ENCODE results near the gene USP24.
"Not testable (repeated sequence)": the region's sequence is repeated elsewhere in the genome, so short reads cannot be mapped to it uniquely, and the experiment has no call there.

The USP24 gene

DNA sequence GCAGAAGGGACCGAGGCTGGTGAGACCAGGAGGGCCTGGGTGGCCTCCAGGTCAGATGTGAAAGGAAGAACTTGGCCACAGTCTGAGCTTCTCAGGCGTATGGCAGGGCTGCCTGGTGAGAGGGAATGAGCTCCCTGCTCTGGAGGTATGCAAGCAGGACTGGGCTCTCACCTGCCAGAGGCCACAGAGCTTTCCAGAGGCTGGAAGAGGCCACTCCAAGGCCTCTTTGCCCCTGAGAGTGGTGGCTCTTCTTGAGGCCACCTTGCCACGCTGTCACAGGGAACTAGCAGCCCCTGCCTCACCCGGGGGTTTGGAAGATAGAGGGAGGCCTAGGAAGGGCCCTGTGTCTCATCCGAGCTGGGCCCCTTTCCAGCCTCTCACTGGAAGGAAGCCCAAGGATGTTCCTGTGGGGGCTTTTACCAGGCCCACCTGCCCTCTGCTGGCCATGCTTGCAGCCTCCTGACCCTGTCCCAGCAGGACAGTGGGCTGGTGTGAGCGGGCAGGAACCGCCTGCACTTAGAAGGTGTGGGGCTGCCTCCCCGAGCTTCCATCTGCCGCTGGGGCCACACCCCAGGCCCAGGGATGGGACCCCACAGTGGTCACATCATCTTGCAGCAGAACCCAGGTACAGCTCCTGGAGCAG, 165.8 kb downstream of the USP24 start:
- no peak for DNase-seq

- DNase-seq = no peak
These were observed 166.5 kb downstream of the USP24 start for GRCh38 chr1:55048453-55049270.

- DNase-seq = no peak
These were observed 167.6 kb downstream of the USP24 start for GRCh38 chr1:55047611-55048010.

- DNase-seq = peak; percentile 24
These were observed 168.3 kb downstream of the USP24 start for GRCh38 chr1:55046871-55047270.

GRCh38 chr1:55045430-55045829, 169.7 kb downstream of the USP24 start:
- no peak for DNase-seq

DNA sequence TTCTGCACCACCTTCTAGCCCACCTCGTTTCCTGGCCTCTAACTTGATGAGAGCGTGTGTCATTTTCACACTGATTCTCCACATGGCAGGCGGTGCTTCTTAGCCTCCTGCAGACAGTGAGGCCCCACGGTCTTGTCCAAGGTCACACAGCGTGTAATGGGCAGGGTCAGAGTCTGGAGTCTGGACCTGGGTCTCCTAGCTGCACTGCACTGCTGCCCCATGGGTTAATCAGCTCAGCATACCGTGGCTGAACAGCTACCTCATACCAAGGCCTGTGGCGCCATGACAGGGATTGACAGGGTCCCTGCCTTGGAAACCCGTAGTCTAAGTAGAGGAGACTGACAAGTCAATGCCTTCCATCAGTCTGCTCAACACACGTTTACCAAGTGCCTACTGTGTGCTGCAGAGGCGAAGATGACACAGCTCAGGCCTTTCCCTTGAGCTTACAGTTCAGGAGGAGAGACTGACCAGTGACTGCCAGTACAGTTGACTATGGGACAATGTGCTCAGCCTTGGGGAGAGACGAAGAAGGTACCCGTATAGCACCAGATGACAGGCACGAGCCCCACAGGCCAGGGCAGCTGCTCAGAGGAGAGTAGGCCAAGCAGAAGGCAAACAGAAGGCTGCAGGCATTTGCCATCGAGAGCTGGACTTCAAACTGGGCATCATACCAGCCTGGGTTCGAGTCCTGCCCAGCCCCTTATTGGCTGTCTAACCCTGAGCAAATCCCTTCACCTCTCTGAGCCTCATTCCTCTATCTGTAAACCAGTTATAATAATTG, 170.4 kb downstream of the USP24 start:
- peak; percentile 6 for DNase-seq

- DNase-seq = peak; percentile 12
These were observed 171.4 kb downstream of the USP24 start for GRCh38 chr1:55043726-55044125.

GRCh38 chr1:55043011-55043410, 172.2 kb downstream of the USP24 start:
- DNase-seq = no peak

DNA sequence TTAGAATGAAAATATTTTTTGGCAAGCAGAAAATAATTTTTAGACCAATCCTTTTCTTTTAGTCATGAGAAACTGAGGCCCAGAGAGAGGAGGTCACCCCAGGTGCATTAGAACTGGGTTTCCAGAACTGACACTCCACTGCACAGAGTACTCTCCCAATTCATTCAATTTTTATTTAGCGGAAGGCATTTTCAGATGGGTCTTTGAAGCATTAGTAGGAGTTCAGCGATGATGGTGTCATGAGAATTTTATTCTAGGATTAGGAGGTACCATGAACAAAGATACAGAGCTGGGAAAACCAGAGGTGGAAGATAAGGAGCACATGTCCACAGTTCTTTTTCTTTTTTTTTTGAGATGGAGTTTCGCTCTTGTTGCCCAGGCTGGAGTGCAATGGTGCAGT, 173.6 kb downstream of the USP24 start:
- DNase-seq = no peak

DNA sequence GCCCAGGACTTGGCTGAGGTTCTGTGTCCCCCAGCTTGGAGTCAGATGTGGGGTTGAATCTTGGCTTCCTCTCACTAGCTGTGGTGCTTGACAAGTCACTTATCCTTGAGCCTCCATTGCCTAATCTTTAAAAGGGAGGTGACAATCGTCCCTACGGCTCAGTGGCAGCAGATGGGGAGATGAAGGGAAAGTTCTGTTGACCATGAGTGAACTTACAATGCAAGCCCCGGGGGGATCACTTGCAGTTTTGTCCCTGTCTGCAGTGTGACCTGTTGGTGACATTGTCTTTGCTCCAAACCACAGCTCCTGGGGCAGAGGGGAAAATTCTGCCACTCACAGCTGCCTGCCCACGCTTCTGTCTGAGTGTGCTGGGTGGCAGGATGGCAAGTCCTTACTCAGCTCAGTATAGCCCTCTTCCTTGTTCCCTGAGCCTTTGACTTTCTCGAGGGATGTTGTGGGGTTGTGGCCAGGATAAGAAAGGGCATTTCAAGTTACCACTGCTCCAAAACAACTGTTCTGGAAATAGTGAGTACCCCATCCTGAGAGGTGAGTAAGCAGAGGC, 174.2 kb downstream of the USP24 start:
- DNase-seq = peak; percentile 9

- DNase-seq = no peak
These were observed 174.9 kb downstream of the USP24 start for GRCh38 chr1:55040083-55040932.

- DNase-seq = peak; percentile 67
These were observed 175.7 kb downstream of the USP24 start, which contains the start of gene PCSK9 for GRCh38 chr1:55039342-55040082. PCSK9 (plus strand) TSS chr1:55039548; CDS start chr1:55039838, 290 bp downstream.

DNA sequence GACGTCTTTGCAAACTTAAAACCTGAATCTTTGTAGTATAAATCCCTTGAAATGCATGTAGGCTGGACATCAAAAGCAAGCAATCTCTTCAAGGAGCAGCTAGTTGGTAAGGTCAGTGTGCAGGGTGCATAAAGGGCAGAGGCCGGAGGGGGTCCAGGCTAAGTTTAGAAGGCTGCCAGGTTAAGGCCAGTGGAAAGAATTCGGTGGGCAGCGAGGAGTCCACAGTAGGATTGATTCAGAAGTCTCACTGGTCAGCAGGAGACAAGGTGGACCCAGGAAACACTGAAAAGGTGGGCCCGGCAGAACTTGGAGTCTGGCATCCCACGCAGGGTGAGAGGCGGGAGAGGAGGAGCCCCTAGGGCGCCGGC, 176.2 kb downstream of the USP24 start:
- no peak for DNase-seq

GRCh38 chr1:55038552-55038838, 176.7 kb downstream of the USP24 start:
- peak; percentile 4 for DNase-seq

- peak; percentile 11 for DNase-seq
These were observed 177.2 kb downstream of the USP24 start for GRCh38 chr1:55037733-55038551.

- DNase-seq = no peak
These were observed 179.3 kb downstream of the USP24 start for GRCh38 chr1:55035904-55036303.

GRCh38 chr1:55034476-55035133, 180.6 kb downstream of the USP24 start:
- DNase-seq = peak; percentile 27

DNA sequence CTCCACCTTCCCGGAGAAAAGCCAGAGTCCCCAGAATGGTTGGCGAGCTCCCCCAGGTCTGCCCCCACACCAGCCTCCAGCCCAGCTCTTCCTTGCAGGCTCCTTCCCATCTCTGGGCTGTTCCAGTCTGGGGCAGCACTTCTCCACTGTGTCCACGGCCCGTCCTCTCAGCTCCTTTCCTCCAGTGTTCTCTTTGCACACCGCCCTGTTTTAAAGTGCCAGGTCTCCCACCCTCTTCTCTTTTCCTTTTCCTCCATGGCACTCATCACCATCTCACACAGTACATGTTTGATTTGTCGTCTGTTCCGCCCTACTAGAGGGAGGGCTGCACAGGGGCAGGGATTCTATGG, 181.9 kb downstream of the USP24 start:
- peak; percentile 7 for DNase-seq

DNA sequence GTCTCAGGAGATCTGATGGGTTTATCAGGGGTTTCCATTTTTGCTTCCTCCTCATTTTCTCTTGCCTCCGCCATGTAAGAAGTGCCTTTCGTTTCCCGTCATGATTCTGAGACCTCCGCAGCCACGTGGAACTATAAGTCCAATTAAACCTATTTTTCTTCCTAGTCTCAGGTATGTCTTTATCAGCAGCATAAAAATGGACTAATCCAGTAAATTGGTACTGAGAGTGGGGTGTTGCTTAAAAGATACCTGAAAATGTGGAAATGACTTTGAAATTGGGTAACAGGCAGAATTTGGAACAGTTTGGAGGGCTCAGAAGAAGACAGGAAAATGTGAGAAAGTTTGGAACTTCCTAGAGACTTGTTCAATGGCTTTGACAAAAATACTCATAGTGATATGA, 184.1 kb downstream of the USP24 start:
- DNase-seq = not testable (repeated sequence)

DNA sequence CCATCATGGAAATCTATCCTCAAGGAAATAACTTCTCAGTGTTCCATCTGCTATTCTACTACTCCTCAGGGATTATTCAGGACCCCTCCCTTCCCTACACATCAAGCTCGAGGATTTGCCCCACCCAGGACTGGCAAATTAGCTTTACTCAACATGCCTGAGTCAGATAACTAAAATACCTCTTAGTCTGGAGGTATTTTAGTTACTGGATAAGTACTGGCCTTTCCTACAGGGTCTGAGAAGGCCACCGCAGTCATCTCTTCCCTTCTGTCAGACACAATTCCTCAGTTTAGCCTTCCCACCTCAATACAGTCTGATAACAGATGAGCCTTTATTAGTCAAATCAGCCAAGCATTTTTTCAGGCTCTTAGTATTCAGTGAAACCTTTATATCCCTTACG, 188.5 kb downstream of the USP24 start:
- DNase-seq = not testable (repeated sequence)

Data from left hindlimb (tissue), 1 donor.